ENCODE data around the gene ZFYVE9.

DNA sequence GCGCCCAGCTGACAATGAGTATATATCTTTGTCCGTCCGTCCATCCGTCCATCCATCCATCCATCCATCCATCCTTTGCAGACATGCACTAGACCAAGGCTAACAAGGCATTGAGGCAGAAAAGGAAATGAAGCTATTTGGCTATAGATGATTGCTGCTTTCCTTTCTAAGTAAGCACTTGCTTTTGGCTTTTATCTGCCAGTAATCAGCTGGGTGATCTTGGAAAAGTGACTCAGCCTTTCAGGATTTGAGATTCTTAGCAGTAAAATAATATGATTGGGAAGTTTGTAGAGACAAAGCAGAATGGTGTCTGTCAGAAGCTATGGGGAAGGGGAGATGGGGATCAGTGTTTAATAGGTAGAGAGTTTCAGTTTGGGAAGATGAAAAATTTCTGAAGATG, 22.7 kb downstream of the ZFYVE9 start:
- TF ChIP-seq, protein P1, sequence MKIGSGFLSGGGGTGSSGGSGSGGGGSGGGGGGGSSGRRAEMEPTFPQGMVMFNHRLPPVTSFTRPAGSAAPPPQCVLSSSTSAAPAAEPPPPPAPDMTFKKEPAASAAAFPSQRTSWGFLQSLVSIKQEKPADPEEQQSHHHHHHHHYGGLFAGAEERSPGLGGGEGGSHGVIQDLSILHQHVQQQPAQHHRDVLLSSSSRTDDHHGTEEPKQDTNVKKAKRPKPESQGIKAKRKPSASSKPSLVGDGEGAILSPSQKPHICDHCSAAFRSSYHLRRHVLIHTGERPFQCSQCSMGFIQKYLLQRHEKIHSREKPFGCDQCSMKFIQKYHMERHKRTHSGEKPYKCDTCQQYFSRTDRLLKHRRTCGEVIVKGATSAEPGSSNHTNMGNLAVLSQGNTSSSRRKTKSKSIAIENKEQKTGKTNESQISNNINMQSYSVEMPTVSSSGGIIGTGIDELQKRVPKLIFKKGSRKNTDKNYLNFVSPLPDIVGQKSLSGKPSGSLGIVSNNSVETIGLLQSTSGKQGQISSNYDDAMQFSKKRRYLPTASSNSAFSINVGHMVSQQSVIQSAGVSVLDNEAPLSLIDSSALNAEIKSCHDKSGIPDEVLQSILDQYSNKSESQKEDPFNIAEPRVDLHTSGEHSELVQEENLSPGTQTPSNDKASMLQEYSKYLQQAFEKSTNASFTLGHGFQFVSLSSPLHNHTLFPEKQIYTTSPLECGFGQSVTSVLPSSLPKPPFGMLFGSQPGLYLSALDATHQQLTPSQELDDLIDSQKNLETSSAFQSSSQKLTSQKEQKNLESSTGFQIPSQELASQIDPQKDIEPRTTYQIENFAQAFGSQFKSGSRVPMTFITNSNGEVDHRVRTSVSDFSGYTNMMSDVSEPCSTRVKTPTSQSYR (CRISPR knock-in tag; IDR thresholded peaks at IDR 0.05; ENCODE audit: borderline replicate concordance), result no peak
- TF ChIP-seq PTBP1 (IDR thresholded peaks at IDR 0.05; ENCODE audit: low read depth, low read length, poor library complexity, severe bottlenecking), result no peak
- TF ChIP-seq, protein P2, sequence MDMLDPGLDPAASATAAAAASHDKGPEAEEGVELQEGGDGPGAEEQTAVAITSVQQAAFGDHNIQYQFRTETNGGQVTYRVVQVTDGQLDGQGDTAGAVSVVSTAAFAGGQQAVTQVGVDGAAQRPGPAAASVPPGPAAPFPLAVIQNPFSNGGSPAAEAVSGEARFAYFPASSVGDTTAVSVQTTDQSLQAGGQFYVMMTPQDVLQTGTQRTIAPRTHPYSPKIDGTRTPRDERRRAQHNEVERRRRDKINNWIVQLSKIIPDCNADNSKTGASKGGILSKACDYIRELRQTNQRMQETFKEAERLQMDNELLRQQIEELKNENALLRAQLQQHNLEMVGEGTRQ (IDR thresholded peaks at IDR 0.05; ENCODE audit: low read depth, low read length), result no peak
- TF ChIP-seq, protein P2 (CRISPR knock-in tag; IDR thresholded peaks at IDR 0.05; ENCODE audit: borderline replicate concordance), result no peak
- no peak for TF ChIP-seq KDM1A (CRISPR knock-in tag; IDR thresholded peaks at IDR 0.05)
- no peak for TF ChIP-seq CBX1 (IDR thresholded peaks at IDR 0.05; ENCODE audit: low read depth)
- TF ChIP-seq, protein P3, sequence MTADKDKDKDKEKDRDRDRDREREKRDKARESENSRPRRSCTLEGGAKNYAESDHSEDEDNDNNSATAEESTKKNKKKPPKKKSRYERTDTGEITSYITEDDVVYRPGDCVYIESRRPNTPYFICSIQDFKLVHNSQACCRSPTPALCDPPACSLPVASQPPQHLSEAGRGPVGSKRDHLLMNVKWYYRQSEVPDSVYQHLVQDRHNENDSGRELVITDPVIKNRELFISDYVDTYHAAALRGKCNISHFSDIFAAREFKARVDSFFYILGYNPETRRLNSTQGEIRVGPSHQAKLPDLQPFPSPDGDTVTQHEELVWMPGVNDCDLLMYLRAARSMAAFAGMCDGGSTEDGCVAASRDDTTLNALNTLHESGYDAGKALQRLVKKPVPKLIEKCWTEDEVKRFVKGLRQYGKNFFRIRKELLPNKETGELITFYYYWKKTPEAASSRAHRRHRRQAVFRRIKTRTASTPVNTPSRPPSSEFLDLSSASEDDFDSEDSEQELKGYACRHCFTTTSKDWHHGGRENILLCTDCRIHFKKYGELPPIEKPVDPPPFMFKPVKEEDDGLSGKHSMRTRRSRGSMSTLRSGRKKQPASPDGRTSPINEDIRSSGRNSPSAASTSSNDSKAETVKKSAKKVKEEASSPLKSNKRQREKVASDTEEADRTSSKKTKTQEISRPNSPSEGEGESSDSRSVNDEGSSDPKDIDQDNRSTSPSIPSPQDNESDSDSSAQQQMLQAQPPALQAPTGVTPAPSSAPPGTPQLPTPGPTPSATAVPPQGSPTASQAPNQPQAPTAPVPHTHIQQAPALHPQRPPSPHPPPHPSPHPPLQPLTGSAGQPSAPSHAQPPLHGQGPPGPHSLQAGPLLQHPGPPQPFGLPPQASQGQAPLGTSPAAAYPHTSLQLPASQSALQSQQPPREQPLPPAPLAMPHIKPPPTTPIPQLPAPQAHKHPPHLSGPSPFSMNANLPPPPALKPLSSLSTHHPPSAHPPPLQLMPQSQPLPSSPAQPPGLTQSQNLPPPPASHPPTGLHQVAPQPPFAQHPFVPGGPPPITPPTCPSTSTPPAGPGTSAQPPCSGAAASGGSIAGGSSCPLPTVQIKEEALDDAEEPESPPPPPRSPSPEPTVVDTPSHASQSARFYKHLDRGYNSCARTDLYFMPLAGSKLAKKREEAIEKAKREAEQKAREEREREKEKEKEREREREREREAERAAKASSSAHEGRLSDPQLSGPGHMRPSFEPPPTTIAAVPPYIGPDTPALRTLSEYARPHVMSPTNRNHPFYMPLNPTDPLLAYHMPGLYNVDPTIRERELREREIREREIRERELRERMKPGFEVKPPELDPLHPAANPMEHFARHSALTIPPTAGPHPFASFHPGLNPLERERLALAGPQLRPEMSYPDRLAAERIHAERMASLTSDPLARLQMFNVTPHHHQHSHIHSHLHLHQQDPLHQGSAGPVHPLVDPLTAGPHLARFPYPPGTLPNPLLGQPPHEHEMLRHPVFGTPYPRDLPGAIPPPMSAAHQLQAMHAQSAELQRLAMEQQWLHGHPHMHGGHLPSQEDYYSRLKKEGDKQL (CRISPR knock-in tag; IDR thresholded peaks at IDR 0.05; ENCODE audit: low read depth), result no peak
- no peak for TF ChIP-seq ZFX (CRISPR knock-in tag; IDR thresholded peaks at IDR 0.05; ENCODE audit: low read depth)
- no peak for TF ChIP-seq IKZF4 (CRISPR knock-in tag; IDR thresholded peaks at IDR 0.05; ENCODE audit: borderline replicate concordance, low read depth, not compliant biosample characterization)
- TF ChIP-seq, protein P4, sequence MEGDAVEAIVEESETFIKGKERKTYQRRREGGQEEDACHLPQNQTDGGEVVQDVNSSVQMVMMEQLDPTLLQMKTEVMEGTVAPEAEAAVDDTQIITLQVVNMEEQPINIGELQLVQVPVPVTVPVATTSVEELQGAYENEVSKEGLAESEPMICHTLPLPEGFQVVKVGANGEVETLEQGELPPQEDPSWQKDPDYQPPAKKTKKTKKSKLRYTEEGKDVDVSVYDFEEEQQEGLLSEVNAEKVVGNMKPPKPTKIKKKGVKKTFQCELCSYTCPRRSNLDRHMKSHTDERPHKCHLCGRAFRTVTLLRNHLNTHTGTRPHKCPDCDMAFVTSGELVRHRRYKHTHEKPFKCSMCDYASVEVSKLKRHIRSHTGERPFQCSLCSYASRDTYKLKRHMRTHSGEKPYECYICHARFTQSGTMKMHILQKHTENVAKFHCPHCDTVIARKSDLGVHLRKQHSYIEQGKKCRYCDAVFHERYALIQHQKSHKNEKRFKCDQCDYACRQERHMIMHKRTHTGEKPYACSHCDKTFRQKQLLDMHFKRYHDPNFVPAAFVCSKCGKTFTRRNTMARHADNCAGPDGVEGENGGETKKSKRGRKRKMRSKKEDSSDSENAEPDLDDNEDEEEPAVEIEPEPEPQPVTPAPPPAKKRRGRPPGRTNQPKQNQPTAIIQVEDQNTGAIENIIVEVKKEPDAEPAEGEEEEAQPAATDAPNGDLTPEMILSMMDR (CRISPR knock-in tag; IDR thresholded peaks at IDR 0.05), result no peak
- TF ChIP-seq MAFK (conservative IDR thresholded peaks at IDR 0.05 in 1 of 2, IDR thresholded peaks at IDR 0.05 in 1 of 2; ENCODE audit: low read length in 2 of 2), result no peak
- TF ChIP-seq ZNF83 (CRISPR knock-in tag; IDR thresholded peaks at IDR 0.05; ENCODE audit: borderline replicate concordance), result no peak
- no peak for TF ChIP-seq ZZZ3 (CRISPR knock-in tag; IDR thresholded peaks at IDR 0.05; ENCODE audit: borderline replicate concordance)
- TF ChIP-seq CHD2 (IDR thresholded peaks at IDR 0.05; ENCODE audit: low read depth, low read length), result no peak
- TF ChIP-seq RFX5 (IDR thresholded peaks at IDR 0.05; ENCODE audit: low read depth, low read length), result no peak

Measured in HepG2 (cell line).